Measurements from ENCODE around the gene LTBP1. TPM values are rescaled to one million over a fixed set of nuclear protein-coding genes. Genes with fewer than 3 reads are reported as not detected.

Gene LTBP1
- total and polyA plus RNA-seq, 2 of the 13 experiments (the other 11 are each of a cell fraction or from before 2014, with no cell fraction given), result 0.12 to 0.22 TPM

- WGBS (ENCODE audit: low lambda C conversion rate), result 2% methylated on average over 3 of the region's 3 CpGs
- no peak for DNase-seq (ENCODE audit: low spot score)
- H3K9me3 ChIP-seq (ENCODE audit: low read length), result no peaks in the 10 kb centered on the region
- H2AFZ ChIP-seq (ENCODE audit: low read length), result no peak overlapping the region
- TF ChIP-seq THAP8 (CRISPR knock-in tag; IDR thresholded peaks at IDR 0.05; ENCODE audit: borderline replicate concordance), result no peak
- no peak for TF ChIP-seq MYC (CRISPR knock-in tag; IDR thresholded peaks at IDR 0.05; ENCODE audit: borderline replicate concordance)
- TF ChIP-seq FOXM1 (CRISPR knock-in tag; IDR thresholded peaks at IDR 0.05), result no peak
- no peak for TF ChIP-seq ZNF678 (CRISPR knock-in tag; IDR thresholded peaks at IDR 0.05)
- no peak for TF ChIP-seq SRY (CRISPR knock-in tag; IDR thresholded peaks at IDR 0.05)
- TF ChIP-seq ZNF770 (CRISPR knock-in tag; IDR thresholded peaks at IDR 0.05), result no peak
- no peak for TF ChIP-seq FLYWCH1 (CRISPR knock-in tag; IDR thresholded peaks at IDR 0.05)
- TF ChIP-seq BRF2 (CRISPR knock-in tag; IDR thresholded peaks at IDR 0.05), result no peak
- TF ChIP-seq PRPF4 (IDR thresholded peaks at IDR 0.05; ENCODE audit: low read depth, low read length, poor library complexity, severe bottlenecking), result no peak
- no peak for TF ChIP-seq TCF7 (IDR thresholded peaks at IDR 0.05; ENCODE audit: low read depth)
- no peak for TF ChIP-seq ZNF512 (CRISPR knock-in tag; IDR thresholded peaks at IDR 0.05)
- no peak for TF ChIP-seq TRIM22 (IDR thresholded peaks at IDR 0.05)
- TF ChIP-seq GABPA (IDR thresholded peaks at IDR 0.05; ENCODE audit: low read depth, low read length), result no peak
- no peak for TF ChIP-seq GABPA (CRISPR knock-in tag; IDR thresholded peaks at IDR 0.05; ENCODE audit: low read depth)
- TF ChIP-seq ZBTB49 (CRISPR knock-in tag; IDR thresholded peaks at IDR 0.05; ENCODE audit: borderline replicate concordance), result no peak
- TF ChIP-seq PITX1 (CRISPR knock-in tag; IDR thresholded peaks at IDR 0.05), result no peak
- intact Hi-C loops (cut with micrococcal nuclease; ENCODE audit: unreplicated experiment), result no loop called here
- ATAC-seq, result no peak
- H3K4me1 ChIP-seq (ENCODE audit: insufficient read depth, low read length), result no peaks in the 10 kb centered on the region
- no TSS peak for BruUV-seq (replicated peaks)
- no peak overlapping the region for H3K4me3 ChIP-seq (replicated peaks in 1 of 3; ENCODE audit: insufficient read depth in 1 of 3, low read depth in 2 of 3, low read length in 3 of 3)
- no peak for FAIRE-seq
- H3K27me3 ChIP-seq (ENCODE audit: control insufficient read depth in 1 of 2, insufficient read depth in 2 of 2, low read length in 2 of 2), result no peaks in the 10 kb centered on the region
- no peak overlapping the region for H3K4me2 ChIP-seq (ENCODE audit: low read depth, low read length)
- ChIA-PET CTCF (ENCODE audit: low intra/inter-chr PET ratio, low total read pairs) (no interaction called here), POLR2A (no interaction called here)
- no peaks in the 10 kb centered on the region for H3K79me2 ChIP-seq (ENCODE audit: insufficient read depth, low read length)
- H3K36me3 ChIP-seq (replicated peaks in 1 of 2; ENCODE audit: control insufficient read depth in 1 of 2, insufficient read depth in 2 of 2, low read length in 2 of 2), result no peaks in the 10 kb centered on the region
- in situ Hi-C loops (cut with HindIII; ENCODE audit: extremely low pct_ligation_motif_present, low pct_unique_long_range_greater_than_20kb), result no loop called here
- H4K20me1 ChIP-seq (ENCODE audit: insufficient read depth, low read length), result no peaks in the 10 kb centered on the region
- H3K27ac ChIP-seq (ENCODE audit: extremely low read length, insufficient read depth, low read length), result no peak overlapping the region
- no peak overlapping the region for H3K9ac ChIP-seq (ENCODE audit: insufficient read depth, low read depth, low read length)
Measured at GRCh38 chr2:33344230-33344629, 397.5 kb downstream of the LTBP1 start.

Measured in HepG2 (cell line).